Parathyroid adenoma (tissue), 2 donors: ENCODE data around the gene ZCCHC24.

Experiments used
- H2AFZ ChIP-seq: fragments of 300-600 bp; sonication (generic); one replicate; pipeline ENCODE4 v1.7.0; 2017; ENCODE audit warnings: antibody characterized with exemption, mild to moderate bottlenecking
- H3K27ac ChIP-seq: fragments of 300-600 bp; sonication (generic); one replicate; pipeline ENCODE4 v1.7.0; 2017
- H3K27me3 ChIP-seq: fragments of 300-600 bp; sonication (generic); one replicate; pipeline ENCODE4 v1.7.0; 2017; ENCODE audit warnings: low read length; ENCODE audit not compliant: control insufficient read depth, insufficient read depth
- H3K36me3 ChIP-seq: fragments of 300-600 bp; sonication (generic); one replicate; pipeline ENCODE4 v1.7.0; 2017; ENCODE audit warnings: low read length; ENCODE audit not compliant: control insufficient read depth, insufficient read depth
- H3K4me1 ChIP-seq: fragments of 300-600 bp; sonication (generic); one replicate; pipeline ENCODE4 v1.7.0; 2017; ENCODE audit warnings: control low read depth
- H3K4me2 ChIP-seq: fragments of 300-600 bp; sonication (generic); one replicate; pipeline ENCODE4 v1.7.0; 2017; ENCODE audit warnings: low read length
- H3K4me3 ChIP-seq: fragments of 300-600 bp; sonication (generic); one replicate; pipeline ENCODE4 v1.7.0; 2017; ENCODE audit warnings: low read depth, low read length
- H3K79me2 ChIP-seq: fragments of 300-600 bp; sonication (generic); one replicate; pipeline ENCODE4 v1.7.0; 2017; ENCODE audit warnings: control low read depth
- H3K9ac ChIP-seq: fragments of 300-600 bp; sonication (generic); one replicate; pipeline ENCODE4 v1.7.0; 2017; ENCODE audit warnings: mild to moderate bottlenecking
- H3K9me3 ChIP-seq: fragments of 300-600 bp; sonication (generic); one replicate; pipeline ENCODE4 v1.7.0; 2017; ENCODE audit warnings: low read length; ENCODE audit not compliant: control insufficient read depth
- CTCF ChIP-seq: fragments of 300-600 bp; sonication (generic); IDR thresholded peaks from one replicate; pipeline ENCODE4 v1.7.0; 2017; ENCODE audit warnings: antibody characterized with exemption, mild to moderate bottlenecking
- donor health status: primary hyperparathyroidism.

Gene ZCCHC24

GRCh38 chr10:79436850-79437103, 8.6 kb downstream of the ZCCHC24 start:
- H3K4me3 ChIP-seq: no peak overlapping the region
- H3K9me3 ChIP-seq: no peaks in the 10 kb centered on the region
- H3K79me2 ChIP-seq: peaks cover 32% of the 10 kb centered on the region
- no peak overlapping the region for H2AFZ ChIP-seq
- no peak overlapping the region for H3K4me2 ChIP-seq
- H3K27me3 ChIP-seq: no peaks in the 10 kb centered on the region
- H3K4me1 ChIP-seq: no peaks in the 10 kb centered on the region
- H3K36me3 ChIP-seq: no peaks in the 10 kb centered on the region
- H3K27ac ChIP-seq: no peak overlapping the region
- no peak for TF ChIP-seq CTCF
- H3K9ac ChIP-seq: no peak overlapping the region

GRCh38 chr10:79436066-79436849, 9.2 kb downstream of the ZCCHC24 start:
- Histone ChIP-seq H3K9me3 (no peaks in the 10 kb centered on the region), H2AFZ (no peak overlapping the region), H3K4me2 (no peak overlapping the region), H3K27me3 (no peaks in the 10 kb centered on the region), H3K79me2 (peaks cover 27% of the 10 kb centered on the region), H3K36me3 (no peaks in the 10 kb centered on the region), H3K4me1 (no peaks in the 10 kb centered on the region), H3K27ac (no peak overlapping the region), H3K4me3 (no peak overlapping the region), H3K9ac (no peak overlapping the region)
- no peak for TF ChIP-seq CTCF

- H3K36me3 ChIP-seq: no peaks in the 10 kb centered on the region
- H3K9ac ChIP-seq: no peak overlapping the region
Observed at GRCh38 chr10:79435271-79436065, 10.0 kb downstream of the ZCCHC24 start.

GRCh38 chr10:79434821-79435251, 10.6 kb downstream of the ZCCHC24 start:
- Histone ChIP-seq H3K79me2 (peaks cover 16% of the 10 kb centered on the region), H3K4me1 (no peaks in the 10 kb centered on the region), H2AFZ (no peak overlapping the region), H3K27me3 (no peaks in the 10 kb centered on the region), H3K9me3 (no peaks in the 10 kb centered on the region), H3K9ac (no peak overlapping the region), H3K36me3 (no peaks in the 10 kb centered on the region), H3K4me3 (no peak overlapping the region), H3K4me2 (no peak overlapping the region), H3K27ac (no peak overlapping the region)
- no peak for TF ChIP-seq CTCF

More at GRCh38 chr10:79435271-79436065, 10.0 kb downstream of the ZCCHC24 start:
- Histone ChIP-seq H3K4me3 (no peak overlapping the region), H3K79me2 (peaks cover 22% of the 10 kb centered on the region), H3K4me1 (no peaks in the 10 kb centered on the region), H3K27me3 (no peaks in the 10 kb centered on the region), H3K9me3 (no peaks in the 10 kb centered on the region), H3K27ac (peak overlapping the region; percentile 32), H3K4me2 (no peak overlapping the region), H2AFZ (no peak overlapping the region)
- no peak for TF ChIP-seq CTCF
